DMS53 (cell line): ENCODE measurements around the gene PREX1.

ENCODE experiments used
- DNase-seq: peaks from one replicate; lab custom pipeline; 2025; lab: John Stamatoyannopoulos, UW

PREX1 gene

DNA sequence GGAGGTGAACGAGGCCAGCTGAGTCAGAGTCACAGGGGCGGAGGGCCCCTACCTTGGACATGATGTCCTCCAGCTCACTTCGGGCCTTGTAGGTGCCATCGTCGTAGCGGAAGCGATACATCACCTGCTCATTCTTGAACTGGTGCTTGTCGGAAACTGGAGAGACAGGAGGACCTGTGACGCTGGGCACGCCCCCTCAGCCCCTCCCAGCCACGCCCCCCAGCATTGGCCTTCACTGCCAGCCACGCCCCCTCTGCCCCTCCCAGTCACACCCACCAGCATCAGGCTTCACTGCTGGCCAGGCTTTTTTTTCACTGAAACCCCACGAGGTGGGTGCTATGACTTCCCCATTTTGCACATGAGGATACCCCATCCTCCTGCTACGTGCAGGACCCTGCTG, 148.2 kb downstream of the PREX1 start:
- no peak for DNase-seq

- no peak for DNase-seq
Observed at GRCh38 chr20:48679011-48679410, 148.8 kb downstream of the PREX1 start.

GRCh38 chr20:48678421-48678820, 149.4 kb downstream of the PREX1 start:
- DNase-seq: no peak

DNA sequence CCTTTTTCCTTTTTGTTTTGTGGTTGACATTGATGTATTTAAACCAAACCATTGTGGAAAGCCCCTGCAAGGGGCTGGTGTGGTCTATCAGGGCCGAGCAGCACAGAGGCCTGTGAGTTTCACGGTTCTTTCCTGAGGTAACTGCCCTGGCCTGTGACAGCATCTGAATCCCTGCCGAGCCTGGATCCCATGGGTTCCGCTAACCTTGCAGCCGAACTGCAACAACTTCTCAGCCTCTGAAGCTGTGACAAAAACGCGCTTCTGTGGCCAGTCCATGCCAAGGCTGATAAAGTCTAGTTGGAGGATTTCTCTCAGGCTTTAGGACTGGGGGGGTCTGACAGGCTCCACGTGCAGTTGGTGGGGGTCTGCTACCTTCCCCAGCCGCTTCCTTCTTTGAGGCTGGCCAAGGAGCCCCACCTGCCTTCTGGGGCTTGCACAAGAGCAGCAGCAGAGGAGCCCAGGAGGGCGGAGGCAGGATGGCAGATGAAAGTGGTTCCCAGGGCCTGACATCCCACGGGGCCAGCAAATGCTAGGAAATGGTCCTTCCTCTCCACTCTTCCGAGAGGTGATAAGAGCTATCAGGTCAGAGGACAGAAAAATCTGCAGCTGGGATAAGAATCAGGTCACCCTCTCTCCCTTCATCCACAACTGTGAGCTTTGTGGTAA, 150.9 kb downstream of the PREX1 start:
- DNase-seq: no peak

GRCh38 chr20:48676125-48676524, 151.7 kb downstream of the PREX1 start:
- DNase-seq: no peak

DNA sequence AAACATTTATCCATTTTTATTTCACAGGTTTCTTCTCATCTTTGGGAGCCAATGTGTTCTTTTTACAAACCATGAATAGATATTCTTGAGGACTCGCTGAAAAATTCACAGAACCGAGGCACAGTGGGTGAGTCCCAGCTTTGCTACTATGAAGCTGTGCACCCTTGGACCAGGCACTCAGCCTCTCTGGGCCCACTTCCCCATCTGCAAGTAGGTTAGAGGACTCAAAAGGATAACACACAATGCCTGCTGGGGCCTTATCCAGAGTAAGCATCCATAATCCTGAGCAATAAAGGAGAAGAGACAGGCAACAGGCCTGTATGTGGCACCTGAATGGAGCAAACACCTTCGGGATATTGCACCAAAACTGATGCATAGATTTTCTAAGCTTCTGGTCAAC, 153.3 kb downstream of the PREX1 start:
- no peak for DNase-seq

GRCh38 chr20:48673507-48673906, 154.3 kb downstream of the PREX1 start:
- DNase-seq: no peak

- DNase-seq: no peak
Observed at GRCh38 chr20:48672324-48672723, 155.5 kb downstream of the PREX1 start.

DNA sequence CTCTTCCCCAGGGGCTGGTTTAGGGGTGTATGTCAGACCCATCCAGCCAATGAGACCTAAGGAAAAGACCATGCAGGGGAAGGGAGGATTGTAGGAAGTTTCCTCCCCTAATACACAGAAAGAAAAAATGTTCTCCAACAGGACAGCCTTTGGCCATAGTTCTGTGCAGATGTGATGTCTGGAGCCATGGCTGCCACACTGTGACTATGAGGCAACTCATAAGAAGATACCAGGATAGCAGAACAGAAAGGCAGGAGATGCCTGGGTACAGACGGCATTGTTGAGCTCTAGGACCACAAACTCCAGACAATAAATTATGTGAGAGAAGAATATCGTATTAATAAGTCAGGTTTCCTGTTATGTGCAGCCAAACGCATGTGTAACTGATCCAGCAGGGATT, 156.7 kb downstream of the PREX1 start:
- DNase-seq: no peak

GRCh38 chr20:48669946-48670605, 157.7 kb downstream of the PREX1 start:
- DNase-seq: no peak

DNA sequence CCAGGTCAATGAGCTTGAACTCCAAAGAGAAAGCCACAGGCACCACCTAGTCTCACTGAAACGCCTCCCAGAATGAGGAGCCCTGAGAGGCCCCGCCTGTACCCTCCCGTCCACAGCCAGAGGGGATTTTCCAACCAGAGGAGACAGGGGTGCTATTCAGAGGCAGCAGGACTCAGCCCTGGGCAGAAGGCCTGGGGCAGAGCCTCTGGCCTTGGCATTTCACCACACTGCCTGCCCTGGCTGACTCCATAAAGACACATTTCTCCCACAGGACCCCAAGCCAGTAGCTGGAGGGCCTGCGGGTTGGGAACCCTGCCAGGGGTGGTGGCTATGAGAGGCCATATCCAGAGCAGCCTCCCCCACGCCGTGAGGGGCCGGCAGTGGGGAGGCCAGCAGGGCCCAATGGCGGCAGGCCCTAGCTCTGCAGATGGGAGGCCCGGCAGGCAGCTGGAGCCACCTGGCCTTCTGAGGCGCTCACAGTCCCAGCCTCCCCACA, 159.3 kb downstream of the PREX1 start:
- no peak for DNase-seq

GRCh38 chr20:48667889-48668413, 159.8 kb downstream of the PREX1 start:
- no peak for DNase-seq

GRCh38 chr20:48667481-48667880, 160.3 kb downstream of the PREX1 start:
- DNase-seq: no peak

- no peak for DNase-seq
Observed at GRCh38 chr20:48665785-48666184, 162.0 kb downstream of the PREX1 start.

DNA sequence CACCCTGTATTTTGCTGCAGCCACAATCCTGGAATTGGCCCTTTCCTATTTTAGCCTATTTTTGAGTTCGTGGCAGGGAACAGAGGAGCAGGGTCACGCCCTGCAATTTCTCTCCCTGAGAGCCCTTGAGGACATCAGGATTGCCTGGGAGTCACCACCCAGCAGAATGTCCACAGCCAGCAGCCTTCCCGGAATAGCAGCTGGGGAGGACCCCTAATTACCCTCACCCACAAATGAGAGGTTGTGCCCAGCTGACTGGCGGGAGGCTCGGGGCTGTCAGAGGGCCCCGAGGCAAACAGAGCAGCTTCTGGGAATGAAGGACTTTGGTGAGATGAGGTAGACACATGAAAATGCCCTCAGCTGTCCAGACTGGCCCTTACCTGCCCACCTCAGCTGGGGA, 165.1 kb downstream of the PREX1 start:
- no peak for DNase-seq

GRCh38 chr20:48661575-48662455, 166.0 kb downstream of the PREX1 start:
- no peak for DNase-seq

DNA sequence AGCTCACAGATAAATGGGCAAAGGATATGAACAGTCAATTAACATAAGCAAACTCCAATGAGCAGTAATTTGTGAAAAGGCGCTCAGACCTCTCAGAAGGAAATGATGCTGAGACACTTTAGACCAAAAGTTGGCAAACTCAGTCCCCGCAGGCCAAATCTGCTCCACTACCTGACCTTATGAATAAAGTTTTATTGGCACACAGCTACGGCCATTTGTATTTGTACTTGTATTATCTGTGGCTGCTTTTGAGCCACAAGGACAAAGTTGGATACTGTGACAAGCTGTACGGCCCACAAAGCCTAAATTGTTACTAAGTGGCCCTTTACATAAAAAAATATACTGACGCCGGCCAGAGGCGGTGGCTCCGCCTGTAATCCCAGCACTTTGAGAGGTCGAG, 167.0 kb downstream of the PREX1 start:
- no peak for DNase-seq

DNA sequence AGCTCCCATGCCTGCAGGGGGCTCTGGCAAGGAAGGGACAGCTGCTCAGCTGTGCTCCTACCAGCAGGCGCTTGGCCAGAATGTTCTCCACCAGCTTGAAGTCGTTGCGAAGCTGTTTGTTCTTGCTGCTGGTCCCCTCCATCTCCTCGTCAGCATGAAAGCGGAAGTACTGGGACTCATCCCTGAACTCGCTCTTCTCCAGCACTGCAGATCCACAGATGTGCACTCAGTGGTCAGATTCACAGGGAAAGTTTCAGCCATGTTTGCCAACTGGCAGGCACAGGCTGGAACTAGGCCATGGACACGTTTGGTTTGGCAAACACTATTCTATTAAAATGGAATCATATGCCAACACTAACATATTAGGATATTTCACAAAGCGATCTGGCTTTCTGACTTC, 167.9 kb downstream of the PREX1 start:
- no peak for DNase-seq

DNA sequence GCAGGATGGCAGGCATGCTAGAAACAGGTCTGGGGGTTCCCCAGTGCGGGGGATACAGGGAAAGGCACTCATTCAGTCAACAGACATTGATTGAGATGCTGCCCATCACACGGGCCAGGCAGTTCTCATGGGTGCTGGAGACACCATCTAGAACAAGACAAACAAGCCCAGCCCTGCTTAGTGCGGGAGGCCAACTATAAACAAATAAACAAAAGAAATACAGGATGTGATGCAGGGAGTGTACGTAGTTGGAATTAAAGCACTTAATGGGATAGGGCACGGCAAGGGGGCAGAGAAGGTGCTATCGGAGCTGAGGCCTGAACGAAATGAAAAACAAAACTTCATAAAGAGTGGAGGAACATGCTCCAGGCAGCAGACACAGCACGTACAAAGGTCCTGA, 169.3 kb downstream of the PREX1 start:
- DNase-seq: no peak

GRCh38 chr20:48658198-48658476, 169.7 kb downstream of the PREX1 start:
- no peak for DNase-seq

- peak; percentile 69 for DNase-seq
Observed at GRCh38 chr20:48657426-48658197, 170.2 kb downstream of the PREX1 start.

DNA sequence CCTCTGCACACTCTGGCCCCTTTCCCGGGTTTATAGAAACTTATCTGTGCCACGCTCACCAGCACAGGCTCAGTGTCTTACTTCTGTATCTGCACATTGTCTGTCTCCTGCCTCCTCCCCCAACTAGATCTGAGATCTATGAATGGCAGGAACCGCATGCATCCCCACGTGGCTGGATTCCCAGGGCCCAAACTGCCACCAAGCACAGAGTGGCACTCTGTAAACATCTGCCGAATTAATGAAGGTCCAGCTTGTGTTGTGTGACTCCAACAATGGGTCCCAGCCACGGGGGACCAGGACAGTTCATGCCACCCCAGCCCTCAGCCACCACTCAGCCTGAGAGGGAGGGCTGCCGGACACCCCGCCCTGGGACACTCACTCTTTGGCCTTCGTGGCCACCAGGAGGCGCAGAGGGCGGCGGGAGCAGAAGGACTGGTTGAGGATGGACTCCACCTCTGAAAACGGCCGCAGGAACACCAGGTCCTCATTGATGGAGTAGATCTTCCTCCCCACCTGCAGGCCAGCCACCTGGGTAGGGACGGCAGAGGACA, 171.1 kb downstream of the PREX1 start:
- DNase-seq: peak; percentile 18
